ENCODE results near the gene PCDHGA6.
"Not testable (repeated sequence)": the region's sequence is repeated elsewhere in the genome, so short reads cannot be mapped to it uniquely, and the experiment has no call there.

DNA sequence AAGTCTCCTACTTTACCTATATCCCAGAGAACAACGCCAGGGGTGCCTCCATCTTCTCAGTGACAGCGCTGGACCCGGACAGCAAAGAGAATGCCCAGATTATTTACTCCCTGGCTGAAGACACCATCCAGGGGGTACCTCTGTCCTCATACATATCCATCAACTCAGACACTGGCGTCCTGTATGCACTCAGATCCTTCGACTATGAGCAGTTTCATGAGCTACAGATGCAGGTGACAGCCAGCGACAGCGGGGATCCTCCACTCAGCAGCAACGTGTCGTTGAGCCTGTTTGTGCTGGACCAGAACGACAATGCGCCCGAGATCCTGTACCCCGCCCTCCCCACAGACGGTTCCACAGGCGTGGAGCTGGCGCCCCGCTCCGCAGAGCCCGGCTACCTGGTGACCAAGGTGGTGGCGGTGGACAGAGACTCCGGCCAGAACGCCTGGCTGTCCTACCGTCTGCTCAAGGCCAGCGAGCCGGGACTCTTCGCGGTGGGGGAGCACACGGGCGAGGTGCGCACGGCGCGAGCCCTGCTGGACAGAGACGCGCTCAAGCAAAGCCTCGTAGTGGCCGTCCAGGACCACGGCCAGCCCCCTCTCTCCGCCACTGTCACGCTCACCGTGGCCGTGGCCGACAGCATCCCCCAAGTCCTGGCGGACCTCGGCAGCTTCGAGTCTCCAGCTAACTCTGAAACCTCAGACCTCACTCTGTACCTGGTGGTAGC is 41.0 kb downstream of the PCDHGA6 start:
- TF ChIP-seq ZNF146 (CRISPR knock-in tag; IDR thresholded peaks at IDR 0.05; ENCODE audit: unreplicated experiment); FOXJ3 (CRISPR knock-in tag; IDR thresholded peaks at IDR 0.05); POLR2B (IDR thresholded peaks at IDR 0.05; ENCODE audit: low read depth, partially characterized antibody); SMC3 (conservative IDR thresholded peaks at IDR 0.05; ENCODE audit: insufficient read depth, low read depth, low read length); CEBPG (CRISPR knock-in tag; IDR thresholded peaks at IDR 0.05); CEBPG (tag; conservative IDR thresholded peaks at IDR 0.05 in 1 of 2, IDR thresholded peaks at IDR 0.05 in 1 of 2); ADNP (tag; IDR thresholded peaks at IDR 0.05); ZNF175 (CRISPR knock-in tag; IDR thresholded peaks at IDR 0.05; ENCODE audit: low read depth): not testable (repeated sequence)
- TF ChIP-seq, protein P1, sequence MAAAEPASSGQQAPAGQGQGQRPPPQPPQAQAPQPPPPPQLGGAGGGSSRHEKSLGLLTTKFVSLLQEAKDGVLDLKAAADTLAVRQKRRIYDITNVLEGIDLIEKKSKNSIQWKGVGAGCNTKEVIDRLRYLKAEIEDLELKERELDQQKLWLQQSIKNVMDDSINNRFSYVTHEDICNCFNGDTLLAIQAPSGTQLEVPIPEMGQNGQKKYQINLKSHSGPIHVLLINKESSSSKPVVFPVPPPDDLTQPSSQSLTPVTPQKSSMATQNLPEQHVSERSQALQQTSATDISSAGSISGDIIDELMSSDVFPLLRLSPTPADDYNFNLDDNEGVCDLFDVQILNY (CRISPR knock-in tag; IDR thresholded peaks at IDR 0.05): not testable (repeated sequence)
- TF ChIP-seq, protein P2, sequence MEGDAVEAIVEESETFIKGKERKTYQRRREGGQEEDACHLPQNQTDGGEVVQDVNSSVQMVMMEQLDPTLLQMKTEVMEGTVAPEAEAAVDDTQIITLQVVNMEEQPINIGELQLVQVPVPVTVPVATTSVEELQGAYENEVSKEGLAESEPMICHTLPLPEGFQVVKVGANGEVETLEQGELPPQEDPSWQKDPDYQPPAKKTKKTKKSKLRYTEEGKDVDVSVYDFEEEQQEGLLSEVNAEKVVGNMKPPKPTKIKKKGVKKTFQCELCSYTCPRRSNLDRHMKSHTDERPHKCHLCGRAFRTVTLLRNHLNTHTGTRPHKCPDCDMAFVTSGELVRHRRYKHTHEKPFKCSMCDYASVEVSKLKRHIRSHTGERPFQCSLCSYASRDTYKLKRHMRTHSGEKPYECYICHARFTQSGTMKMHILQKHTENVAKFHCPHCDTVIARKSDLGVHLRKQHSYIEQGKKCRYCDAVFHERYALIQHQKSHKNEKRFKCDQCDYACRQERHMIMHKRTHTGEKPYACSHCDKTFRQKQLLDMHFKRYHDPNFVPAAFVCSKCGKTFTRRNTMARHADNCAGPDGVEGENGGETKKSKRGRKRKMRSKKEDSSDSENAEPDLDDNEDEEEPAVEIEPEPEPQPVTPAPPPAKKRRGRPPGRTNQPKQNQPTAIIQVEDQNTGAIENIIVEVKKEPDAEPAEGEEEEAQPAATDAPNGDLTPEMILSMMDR (IDR thresholded peaks at IDR 0.05 in 2 of 3, conservative IDR thresholded peaks at IDR 0.05 in 1 of 3; ENCODE audit: insufficient read depth in 2 of 3, low read depth in 1 of 3, low read length in 3 of 3): not testable (repeated sequence)
